ENCODE data around the gene LMF1.
"Not testable (repeated sequence)": the region's sequence is repeated elsewhere in the genome, so short reads cannot be mapped to it uniquely, and the experiment has no call there.

The LMF1 gene

GRCh38 chr16:865026-865425, 105.8 kb downstream of the LMF1 start:
- no peak for DNase-seq

GRCh38 chr16:861446-861845, 109.3 kb downstream of the LMF1 start:
- DNase-seq: no peak

- no peak for DNase-seq
These were observed 109.9 kb downstream of the LMF1 start for GRCh38 chr16:860891-861290.

GRCh38 chr16:858971-859370, 111.8 kb downstream of the LMF1 start:
- not testable (repeated sequence) for DNase-seq

GRCh38 chr16:858441-858840, 112.3 kb downstream of the LMF1 start:
- not testable (repeated sequence) for DNase-seq

- DNase-seq: no peak
These were observed 114.0 kb downstream of the LMF1 start for GRCh38 chr16:856811-857210.

- DNase-seq: no peak
These were observed 114.7 kb downstream of the LMF1 start for GRCh38 chr16:856101-856500.

- no peak for DNase-seq
These were observed 115.3 kb downstream of the LMF1 start for GRCh38 chr16:855471-855870.

GRCh38 chr16:854808-855410, 115.9 kb downstream of the LMF1 start:
- no peak for DNase-seq

- no peak for DNase-seq
These were observed 116.6 kb downstream of the LMF1 start for GRCh38 chr16:853981-854807.

GRCh38 chr16:853306-853705, 117.5 kb downstream of the LMF1 start:
- no peak for DNase-seq

- DNase-seq: no peak
These were observed 118.2 kb downstream of the LMF1 start for GRCh38 chr16:852451-853185.

GRCh38 chr16:851871-852270, 118.9 kb downstream of the LMF1 start:
- DNase-seq: no peak

- no peak for DNase-seq
These were observed 119.5 kb downstream of the LMF1 start for GRCh38 chr16:851209-851810.

GRCh38 chr16:850668-851067, 120.1 kb downstream of the LMF1 start:
- DNase-seq: no peak

GRCh38 chr16:848510-849253, 122.1 kb downstream of the LMF1 start:
- DNase-seq: no peak

GRCh38 chr16:847681-848445, 122.9 kb downstream of the LMF1 start:
- no peak for DNase-seq

GRCh38 chr16:847151-847550, 123.6 kb downstream of the LMF1 start:
- DNase-seq: no peak

GRCh38 chr16:845351-845745, 125.4 kb downstream of the LMF1 start:
- DNase-seq: no peak

- no peak for DNase-seq
These were observed 126.0 kb downstream of the LMF1 start for GRCh38 chr16:844638-845350.

GRCh38 chr16:843771-844170, 127.0 kb downstream of the LMF1 start:
- no peak for DNase-seq
